Naive B cell (primary cell): ENCODE data around the gene TMEM151B. TPM values are rescaled to one million over a fixed set of nuclear protein-coding genes. Genes with fewer than 3 reads are reported as not detected.

ENCODE experiments used
- ATAC-seq, 2 donors: fragments of 150-1000 bp; cut with Tn5 transposase; 2 replicates each; pipeline ENCODE4 v1.10.0; 2021; ENCODE audit warnings: low read depth in 2 of 2, mild to moderate bottlenecking in 2 of 2, moderate library complexity in 2 of 2
- DNase-seq: peaks from one replicate; pipeline ENCODE4 v3.0.0; 2022
- H3K27ac Mint-ChIP-seq, 6 donors: one replicate each; pipeline ENCODE4 v1.8.0; 2020 to 2022; ENCODE audit warnings: mild to moderate bottlenecking in 6 of 6, mixed read lengths in 6 of 6, moderate library complexity in 5 of 6, inconsistent platforms in 2 of 6
- H3K27me3 Mint-ChIP-seq, 3 donors: one replicate each; pipeline ENCODE4 v1.8.0; 2021 to 2022; ENCODE audit warnings: mixed read lengths in 3 of 3, mild to moderate bottlenecking in 1 of 3
- H3K36me3 Mint-ChIP-seq, 2 donors: one replicate each; pipeline ENCODE4 v1.8.0; 2020 to 2022; ENCODE audit warnings: mixed read lengths in 2 of 2, inconsistent platforms in 1 of 2, mild to moderate bottlenecking in 1 of 2
- H3K4me1 Mint-ChIP-seq, 3 donors: one replicate each; pipeline ENCODE4 v1.8.0; 2020 to 2022; ENCODE audit warnings: mixed read lengths in 3 of 3, inconsistent platforms in 1 of 3, mild to moderate bottlenecking in 1 of 3, moderate library complexity in 1 of 3
- H3K4me3 Mint-ChIP-seq, 8 donors: one replicate each; pipeline ENCODE4 v1.8.0; 2020 to 2022; ENCODE audit warnings: mild to moderate bottlenecking in 8 of 8, mixed read lengths in 8 of 8, moderate library complexity in 8 of 8, inconsistent platforms in 2 of 8
- H3K9me3 Mint-ChIP-seq, 7 donors: one replicate each; pipeline ENCODE4 v1.8.0; 2020 to 2022; ENCODE audit warnings: mixed read lengths in 7 of 7, mild to moderate bottlenecking in 5 of 7, inconsistent platforms in 2 of 7, moderate library complexity in 1 of 7
- polyA plus RNA-seq, 6 donors: library from polyadenylated mRNA; unstranded; fragments of 300-500 nt; fragmentation: Illumina TruSeq; gene quantifications; one replicate each; pipeline ENCODE4 v1.2.3, GENCODE V29; 2021; ENCODE audit warnings: low read depth in 6 of 6

TMEM151B gene
- polyA plus RNA-seq, 6 donors from 2014 or later, result not detected

DNA sequence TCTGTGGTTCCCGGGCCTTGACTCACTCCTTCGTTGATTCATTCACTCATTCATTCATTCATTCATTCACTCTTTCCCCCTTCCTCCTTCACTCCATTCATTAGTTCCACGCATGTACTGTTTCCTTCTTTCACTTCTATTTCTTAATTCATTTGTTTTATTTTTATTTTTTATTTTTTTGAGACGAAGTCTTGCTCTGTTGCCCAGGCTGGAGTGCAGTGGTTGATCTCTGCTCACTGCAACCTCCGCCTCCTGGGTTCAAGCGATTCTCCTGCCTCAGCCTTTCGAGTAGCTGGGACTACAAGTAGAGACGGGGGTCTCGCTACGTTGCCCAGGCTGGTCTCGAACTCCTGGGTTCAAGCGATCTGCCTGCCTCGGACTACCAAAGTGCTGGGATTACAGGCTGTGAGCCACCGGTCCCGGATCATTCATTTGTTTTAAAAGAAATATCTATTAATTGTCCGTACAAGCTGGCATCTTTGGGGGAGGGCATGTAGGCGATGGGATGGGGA lies 4.5 kb upstream of the TMEM151B start:
- peaks cover 0 to 1% (median 0%) of the 10 kb centered on the region in 7 donors for H3K9me3 Mint-ChIP-seq
- no peak for ATAC-seq
- H3K4me3 Mint-ChIP-seq, result peak overlapping the region; percentile 92 to 100 (median 99)
- peak overlapping the region; percentile 93 to 100 (median 100) for H3K27ac Mint-ChIP-seq
- H3K27me3 Mint-ChIP-seq, result peaks cover 5 to 14% (median 7%) of the 10 kb centered on the region in 3 donors
- peaks cover 0 to 16% of the 10 kb centered on the region in 2 donors for H3K36me3 Mint-ChIP-seq
- no peak for DNase-seq
- H3K4me1 Mint-ChIP-seq, result peaks cover 48 to 78% (median 74%) of the 10 kb centered on the region in 3 donors

DNA sequence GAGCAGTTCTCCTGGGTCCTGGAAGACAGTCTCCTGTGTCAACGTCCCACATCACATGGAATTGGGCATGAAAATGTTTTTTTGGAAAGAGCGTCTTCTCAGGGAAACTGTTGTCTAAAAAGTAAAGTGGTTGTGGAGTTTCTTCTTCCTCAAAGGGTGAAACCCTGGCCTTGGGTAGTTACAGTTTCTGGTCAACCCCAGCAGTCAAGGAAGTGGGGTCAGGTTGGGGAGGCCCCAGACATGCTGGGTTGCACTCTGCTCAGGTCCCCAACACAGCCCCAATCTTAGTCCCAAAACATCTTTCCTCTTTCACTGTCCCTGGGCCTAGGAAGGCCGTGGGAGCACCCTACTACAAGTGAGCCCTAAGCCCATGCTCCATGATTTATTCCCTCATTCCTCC lies 3.9 kb upstream of the TMEM151B start:
- Mint-ChIP-seq H3K9me3 (no peaks in the 10 kb centered on the region), H3K27me3 (peaks cover 5 to 19% (median 13%) of the 10 kb centered on the region in 3 donors), H3K36me3 (peaks cover 0 to 11% of the 10 kb centered on the region in 2 donors), H3K4me1 (peaks cover 47 to 72% (median 72%) of the 10 kb centered on the region in 3 donors), H3K4me3 (peak overlapping the region; percentile 92 to 100 (median 99)), H3K27ac (peak overlapping the region; percentile 93 to 100 (median 100))
- peak; percentile 65 for DNase-seq
- ATAC-seq, result peak; percentile 9 to 11

DNA sequence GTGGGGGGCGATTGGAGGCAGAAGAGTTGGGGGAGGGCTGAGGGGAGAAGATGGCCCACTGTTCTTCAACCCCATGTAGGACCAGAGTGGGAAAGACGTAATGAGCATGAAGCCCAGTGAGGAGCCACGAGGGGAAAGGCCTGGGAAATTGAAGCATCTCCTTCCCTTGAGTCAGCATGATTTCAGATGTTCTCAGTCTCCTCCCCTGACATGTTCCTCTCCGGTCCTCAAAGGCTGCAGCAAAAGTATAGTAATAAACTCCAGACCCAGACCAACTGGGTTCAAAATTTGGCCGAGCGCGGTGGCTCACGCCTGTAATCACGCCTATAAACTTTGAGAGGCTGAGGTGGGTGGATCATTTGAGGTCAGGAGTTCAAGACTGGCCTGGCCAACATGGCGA lies 3.0 kb upstream of the TMEM151B start:
- Mint-ChIP-seq H3K9me3 (no peaks in the 10 kb centered on the region), H3K4me3 (peak overlapping the region in 4 of 8 donors; percentile 42 to 100 (median 96)), H3K27ac (peak overlapping the region in 4 of 6 donors; percentile 79 to 100 (median 98)), H3K4me1 (peaks cover 51 to 63% (median 63%) of the 10 kb centered on the region in 3 donors), H3K27me3 (peaks cover 12 to 28% (median 22%) of the 10 kb centered on the region in 3 donors), H3K36me3 (peaks cover 0 to 10% of the 10 kb centered on the region in 2 donors)
- DNase-seq (no peak), ATAC-seq (no peak)

DNA sequence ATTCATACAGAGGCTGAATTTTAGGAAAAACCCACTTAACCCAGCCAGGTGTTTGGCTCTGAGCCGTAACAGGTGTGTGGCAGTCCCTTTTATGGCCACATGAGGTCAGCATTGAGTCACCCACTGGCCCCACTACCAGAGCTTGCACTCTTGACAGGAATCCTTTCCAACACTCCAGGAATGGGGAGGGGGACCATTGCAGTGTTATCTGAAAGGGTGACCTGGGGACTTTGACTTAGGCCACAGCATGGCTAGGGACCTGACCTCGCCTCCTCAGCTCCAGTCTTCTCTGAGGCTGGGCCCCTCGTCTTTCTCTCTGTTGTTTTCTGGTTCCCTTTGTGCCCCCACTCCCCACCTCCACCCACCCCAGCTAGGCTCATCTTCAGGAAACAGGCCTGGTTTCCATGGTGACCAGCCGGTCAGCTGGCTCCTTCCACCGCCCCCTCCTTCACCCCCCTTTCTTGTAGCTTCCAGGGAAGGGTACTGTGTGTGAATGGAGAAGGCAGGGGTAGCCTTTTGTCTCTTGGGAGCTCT lies 2.1 kb upstream of the TMEM151B start:
- ATAC-seq (no peak), DNase-seq (peak; percentile 60)
- Mint-ChIP-seq H3K36me3 (peaks cover 5 to 10% of the 10 kb centered on the region in 2 donors), H3K9me3 (no peaks in the 10 kb centered on the region), H3K27me3 (peaks cover 21 to 38% (median 31%) of the 10 kb centered on the region in 3 donors), H3K4me3 (peak overlapping the region in 4 of 8 donors; percentile 25 to 73 (median 43)), H3K4me1 (peaks cover 42 to 54% (median 54%) of the 10 kb centered on the region in 3 donors), H3K27ac (peak overlapping the region in 5 of 6 donors; percentile 13 to 100 (median 88))

DNA sequence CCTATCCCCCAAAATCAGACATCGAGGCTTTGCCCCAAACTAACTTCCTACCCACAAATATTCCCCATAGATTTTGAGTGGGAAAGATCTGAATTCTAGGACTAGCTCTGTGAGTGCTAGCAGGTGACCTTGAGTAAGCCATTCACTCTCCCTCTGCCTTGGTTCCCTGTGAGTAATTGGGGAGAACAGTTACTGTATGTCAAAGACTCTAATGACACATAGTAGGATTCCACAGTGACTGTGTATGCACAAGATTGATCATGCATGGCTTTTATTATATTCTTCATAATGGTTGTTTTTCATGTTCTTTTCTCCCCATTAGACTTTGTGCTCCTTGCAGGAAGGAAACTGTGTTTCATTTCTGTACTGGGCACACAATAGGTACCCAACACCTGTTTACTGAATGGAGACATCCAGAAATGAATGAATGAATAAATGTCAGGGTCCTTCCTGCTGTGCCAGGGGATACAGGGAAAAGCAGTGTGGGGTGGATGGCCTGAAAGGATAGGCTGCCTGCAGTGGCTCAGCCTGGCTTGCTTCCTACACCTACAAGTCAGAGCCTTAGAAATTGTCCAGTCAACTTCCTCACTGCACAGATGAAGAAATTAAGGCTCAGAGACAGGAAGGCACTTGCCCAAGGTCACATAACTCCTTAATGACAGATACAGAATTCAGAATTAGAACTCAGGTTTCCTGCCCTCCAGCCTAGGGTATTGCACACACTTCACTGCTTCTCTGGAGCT lies 901 bp upstream of the TMEM151B start:
- H3K27me3 Mint-ChIP-seq, result peaks cover 31 to 48% (median 42%) of the 10 kb centered on the region in 3 donors
- peaks cover 5% of the 10 kb centered on the region in 2 donors for H3K36me3 Mint-ChIP-seq
- peaks cover 31 to 45% (median 42%) of the 10 kb centered on the region in 3 donors for H3K4me1 Mint-ChIP-seq
- no peaks in the 10 kb centered on the region for H3K9me3 Mint-ChIP-seq
- DNase-seq, result no peak
- ATAC-seq, result no peak
- peak overlapping the region; percentile 63 to 91 (median 73) for H3K4me3 Mint-ChIP-seq
- H3K27ac Mint-ChIP-seq, result peak overlapping the region in 1 of 6 donors; percentile 9

DNA sequence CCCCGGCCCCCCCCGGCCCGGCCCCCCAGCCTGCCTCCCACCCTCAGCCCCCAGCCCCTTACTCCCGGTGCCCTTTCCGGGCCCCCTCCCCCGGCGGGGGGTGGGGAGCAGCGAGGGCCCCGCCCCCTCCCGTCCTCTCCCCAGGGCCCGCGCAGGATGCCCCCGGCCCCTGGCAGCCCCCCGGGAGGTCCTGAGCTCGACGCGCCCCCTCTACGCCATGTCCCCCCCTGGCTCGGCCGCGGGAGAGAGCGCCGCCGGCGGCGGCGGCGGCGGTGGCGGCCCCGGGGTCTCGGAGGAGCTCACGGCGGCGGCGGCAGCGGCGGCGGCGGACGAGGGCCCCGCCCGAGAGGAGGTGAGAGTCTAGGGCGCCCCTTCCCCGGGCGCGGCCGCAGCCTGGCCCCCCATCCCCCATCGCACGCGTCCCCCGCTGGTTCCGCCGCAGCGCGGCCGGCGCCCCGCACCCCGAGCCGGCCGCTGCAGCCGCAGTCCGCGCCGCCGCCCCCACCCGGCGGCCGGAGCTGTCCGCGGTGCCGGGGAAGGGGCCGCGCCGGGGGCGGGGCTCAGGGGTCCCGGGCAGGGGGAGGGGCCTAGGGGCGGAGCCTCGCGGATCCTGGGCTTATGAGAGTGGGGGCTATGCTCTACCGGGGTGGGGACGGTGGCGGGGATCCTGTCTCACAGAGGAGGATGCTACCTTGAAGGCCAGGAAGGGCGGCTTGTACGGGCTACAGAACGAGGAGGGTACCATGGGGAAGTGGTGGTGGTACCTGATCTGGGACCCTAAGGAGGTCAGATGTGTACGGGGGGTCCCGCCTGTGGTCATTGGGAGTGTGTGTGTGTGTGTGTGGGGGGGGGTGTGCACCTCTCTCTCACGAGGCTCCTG lies 516 bp downstream of the TMEM151B start:
- no peak for DNase-seq
- ATAC-seq, result no peak
- Mint-ChIP-seq H3K4me1 (peaks cover 26 to 46% (median 36%) of the 10 kb centered on the region in 3 donors), H3K27me3 (peaks cover 35 to 55% (median 47%) of the 10 kb centered on the region in 3 donors), H3K4me3 (peak overlapping the region; percentile 53 to 92 (median 78)), H3K36me3 (peaks cover 0 to 5% of the 10 kb centered on the region in 2 donors), H3K27ac (peak overlapping the region in 1 of 6 donors; percentile 11), H3K9me3 (no peaks in the 10 kb centered on the region)

DNA sequence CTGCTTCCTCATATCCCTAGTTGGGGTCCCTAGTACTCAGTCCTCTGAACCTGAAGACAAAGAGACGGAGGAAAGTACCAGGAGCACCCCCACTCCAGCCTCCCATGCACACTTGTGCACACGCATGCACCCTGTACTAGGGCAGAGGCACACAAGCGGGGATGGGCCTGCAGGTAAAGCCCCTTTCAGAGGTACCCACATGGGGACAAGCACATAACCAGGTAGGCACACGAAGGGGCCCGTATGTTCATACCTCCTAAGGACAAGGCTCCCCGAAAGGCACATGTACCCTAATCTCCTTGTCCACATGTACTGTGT lies 1.1 kb downstream of the TMEM151B start:
- H3K9me3 Mint-ChIP-seq, result no peaks in the 10 kb centered on the region
- ATAC-seq, result no peak
- no peak for DNase-seq
- H3K36me3 Mint-ChIP-seq, result peaks cover 0 to 5% of the 10 kb centered on the region in 2 donors
- no peak overlapping the region for H3K27ac Mint-ChIP-seq
- H3K4me3 Mint-ChIP-seq, result peak overlapping the region; percentile 53 to 92 (median 78)
- H3K4me1 Mint-ChIP-seq, result peaks cover 23 to 40% (median 31%) of the 10 kb centered on the region in 3 donors
- peaks cover 35 to 55% (median 47%) of the 10 kb centered on the region in 3 donors for H3K27me3 Mint-ChIP-seq

DNA sequence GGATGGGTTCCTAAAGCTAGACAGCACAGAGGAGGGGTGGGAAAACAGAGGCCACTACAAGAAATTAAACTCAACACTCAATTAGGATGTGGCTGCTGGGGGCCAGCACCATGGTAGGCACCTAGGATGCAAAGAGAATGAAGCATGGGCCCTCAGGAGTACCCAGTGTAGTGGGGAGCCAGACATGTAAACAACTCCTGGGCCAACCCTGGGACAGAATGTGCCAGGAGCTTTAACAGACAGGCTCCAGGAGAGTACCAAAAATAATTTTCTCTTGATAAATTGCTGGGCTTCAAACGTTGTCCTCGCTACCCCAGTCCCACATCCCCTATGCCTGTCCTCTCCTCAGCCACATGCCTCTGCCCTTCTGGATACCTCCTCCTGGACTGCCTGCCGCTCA lies 1.7 kb downstream of the TMEM151B start:
- Mint-ChIP-seq H3K36me3 (peaks cover 0 to 5% of the 10 kb centered on the region in 2 donors), H3K9me3 (no peaks in the 10 kb centered on the region), H3K4me1 (peaks cover 17 to 37% (median 25%) of the 10 kb centered on the region in 3 donors), H3K4me3 (peak overlapping the region in 6 of 8 donors; percentile 45 to 92 (median 65)), H3K27ac (no peak overlapping the region), H3K27me3 (peaks cover 39 to 60% (median 51%) of the 10 kb centered on the region in 3 donors)
- DNase-seq (no peak), ATAC-seq (no peak)

DNA sequence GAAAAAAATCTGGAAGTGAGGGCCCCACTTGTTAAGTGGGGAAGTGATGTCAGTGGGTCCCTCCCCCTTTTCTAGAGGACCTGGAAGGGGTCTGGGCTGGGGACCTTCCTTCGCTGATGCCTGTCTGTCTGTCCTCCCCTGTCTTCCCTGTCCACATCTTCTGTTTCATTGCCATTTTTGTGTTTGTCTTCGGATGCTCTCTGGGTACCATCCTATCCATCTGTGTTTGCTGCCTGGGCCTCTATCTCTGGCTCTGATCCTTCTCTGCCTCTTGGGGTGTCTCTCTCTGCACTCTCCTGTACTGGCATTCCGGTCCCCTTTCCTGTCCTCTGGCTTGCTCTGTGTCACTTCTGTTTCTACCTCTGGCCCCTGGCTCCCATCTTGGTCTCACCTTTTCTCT lies 2.3 kb downstream of the TMEM151B start:
- Mint-ChIP-seq H3K4me1 (peaks cover 17 to 31% (median 20%) of the 10 kb centered on the region in 3 donors), H3K4me3 (peak overlapping the region in 3 of 8 donors; percentile 10 to 54 (median 53)), H3K27me3 (peaks cover 44 to 66% (median 57%) of the 10 kb centered on the region in 3 donors), H3K9me3 (no peaks in the 10 kb centered on the region), H3K27ac (no peak overlapping the region), H3K36me3 (peaks cover 0 to 5% of the 10 kb centered on the region in 2 donors)
- no peak for DNase-seq
- no peak for ATAC-seq

DNA sequence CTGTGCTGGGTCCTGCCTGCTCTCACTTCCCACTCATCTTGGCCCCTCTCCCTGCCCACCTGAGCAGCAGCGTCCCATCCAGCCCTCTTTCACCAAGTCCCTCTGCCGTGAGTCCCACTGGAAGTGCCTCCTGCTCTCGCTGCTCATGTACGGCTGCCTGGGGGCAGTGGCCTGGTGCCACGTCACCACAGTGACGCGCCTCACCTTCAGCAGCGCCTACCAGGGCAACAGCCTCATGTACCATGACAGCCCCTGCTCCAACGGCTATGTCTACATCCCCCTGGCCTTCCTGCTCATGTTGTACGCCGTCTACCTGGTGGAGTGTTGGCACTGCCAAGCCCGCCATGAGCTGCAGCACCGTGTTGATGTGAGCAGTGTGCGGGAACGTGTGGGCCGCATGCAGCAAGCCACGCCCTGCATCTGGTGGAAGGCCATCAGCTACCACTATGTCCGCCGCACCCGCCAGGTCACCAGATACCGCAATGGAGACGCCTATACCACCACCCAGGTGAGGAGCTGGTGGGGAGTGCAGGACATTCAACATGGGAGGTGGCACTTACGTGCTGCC lies 2.8 kb downstream of the TMEM151B start:
- DNase-seq, result no peak
- H3K27me3 Mint-ChIP-seq, result peaks cover 48 to 72% (median 63%) of the 10 kb centered on the region in 3 donors

DNA sequence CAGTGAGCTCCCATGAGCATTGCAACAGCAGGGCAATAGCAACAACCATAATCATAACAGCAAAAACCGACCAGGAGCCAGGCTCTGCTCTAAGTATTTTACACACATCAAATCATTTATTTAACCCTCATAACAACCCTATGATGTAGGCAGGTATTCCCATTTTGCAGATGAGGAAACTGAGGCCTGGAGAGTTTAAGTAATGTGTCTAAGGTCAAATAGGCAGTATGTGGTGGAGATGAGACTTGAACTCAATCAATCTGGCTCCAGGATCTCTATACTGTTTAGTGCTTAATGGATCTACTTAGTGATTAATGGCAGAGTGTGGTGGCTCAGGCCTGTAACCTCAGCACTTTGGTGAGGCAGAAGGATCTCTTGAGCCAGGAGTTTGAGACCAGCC lies 3.4 kb downstream of the TMEM151B start:
- H3K4me1 Mint-ChIP-seq, result peaks cover 15 to 25% (median 17%) of the 10 kb centered on the region in 3 donors
- H3K27me3 Mint-ChIP-seq, result peaks cover 48 to 73% (median 68%) of the 10 kb centered on the region in 3 donors
- no peak overlapping the region for H3K4me3 Mint-ChIP-seq
- H3K36me3 Mint-ChIP-seq, result peaks cover 0 to 5% of the 10 kb centered on the region in 2 donors
- no peaks in the 10 kb centered on the region for H3K9me3 Mint-ChIP-seq
- H3K27ac Mint-ChIP-seq, result no peak overlapping the region
- no peak for ATAC-seq
- DNase-seq, result no peak

More for the DNA sequence above, 2.8 kb downstream of the TMEM151B start:
- no peak overlapping the region for H3K27ac Mint-ChIP-seq
- H3K36me3 Mint-ChIP-seq, result peaks cover 0 to 5% of the 10 kb centered on the region in 2 donors
- H3K4me1 Mint-ChIP-seq, result peaks cover 15 to 25% (median 17%) of the 10 kb centered on the region in 3 donors
- peak overlapping the region in 2 of 8 donors; percentile 53 to 57 for H3K4me3 Mint-ChIP-seq
- ATAC-seq, result no peak
- no peaks in the 10 kb centered on the region for H3K9me3 Mint-ChIP-seq

DNA sequence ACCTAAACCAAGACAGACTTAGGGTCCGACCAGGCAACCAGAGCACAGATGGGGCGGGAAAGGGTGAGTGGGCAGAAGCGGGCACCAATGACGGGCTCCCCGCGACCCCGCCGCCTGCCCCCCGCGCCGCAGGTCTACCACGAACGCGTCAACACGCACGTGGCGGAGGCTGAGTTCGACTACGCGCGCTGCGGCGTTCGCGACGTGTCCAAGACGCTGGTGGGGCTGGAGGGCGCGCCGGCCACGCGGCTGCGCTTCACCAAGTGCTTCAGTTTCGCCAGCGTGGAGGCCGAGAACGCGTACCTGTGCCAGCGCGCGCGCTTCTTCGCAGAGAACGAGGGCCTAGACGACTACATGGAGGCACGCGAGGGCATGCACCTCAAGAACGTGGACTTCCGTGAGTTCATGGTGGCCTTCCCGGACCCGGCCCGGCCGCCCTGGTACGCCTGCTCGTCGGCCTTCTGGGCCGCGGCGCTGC lies 5.1 kb downstream of the TMEM151B start:
- DNase-seq (no peak), ATAC-seq (no peak)
- peaks cover 0 to 5% of the 10 kb centered on the region in 2 donors for H3K36me3 Mint-ChIP-seq
- peak overlapping the region in 2 of 8 donors; percentile 5 to 67 for H3K4me3 Mint-ChIP-seq
- no peak overlapping the region for H3K27ac Mint-ChIP-seq
- peaks cover 50 to 80% (median 76%) of the 10 kb centered on the region in 3 donors for H3K27me3 Mint-ChIP-seq
- H3K4me1 Mint-ChIP-seq, result peaks cover 0 to 13% (median 12%) of the 10 kb centered on the region in 3 donors
- H3K9me3 Mint-ChIP-seq, result no peaks in the 10 kb centered on the region
